Cerebellar cortex (tissue), 1 donor: ENCODE results near the gene RAC2.

ENCODE experiments used
- DNase-seq: peaks from one replicate; pipeline ENCODE4 v3.0.0-alpha.2; 2015; ENCODE audit warnings: low spot score

RAC2 gene

GRCh38 chr22:37176464-37177061 lies 67.5 kb downstream of the RAC2 start:
- no peak for DNase-seq

GRCh38 chr22:37175414-37176281 lies 68.4 kb downstream of the RAC2 start:
- no peak for DNase-seq
